ENCODE data around the gene LRP1B. TPM values are rescaled to one million over a fixed set of nuclear protein-coding genes. Genes with fewer than 3 reads are reported as not detected.

LRP1B gene
- total and polyA plus RNA-seq, 2 donors (not counting 1 experiment from before 2014, with no cell fraction given), result not detected

DNA sequence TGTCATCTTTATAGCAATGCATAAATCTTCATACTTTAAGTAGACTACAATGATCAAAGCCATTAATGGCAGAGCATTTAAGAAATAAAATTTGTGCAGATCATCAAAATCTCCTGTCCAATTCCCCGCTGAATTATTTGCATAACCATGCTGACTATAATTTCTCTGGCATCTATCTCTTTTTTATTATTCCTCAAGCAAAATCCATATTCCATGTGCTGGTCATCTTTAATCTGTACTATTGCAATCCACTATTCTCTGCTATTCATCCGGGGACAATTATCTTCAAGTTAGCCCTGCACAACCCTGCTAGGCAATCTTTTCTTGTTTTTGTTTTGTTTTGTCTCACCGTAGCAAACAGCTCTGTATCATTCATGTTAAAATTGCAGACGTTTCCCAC is 1881.0 kb downstream of the LRP1B start:
- H3K9me3 ChIP-seq (ENCODE audit: control extremely low read depth in 1 of 3, control insufficient read depth in 2 of 3, insufficient read depth in 1 of 3, low read length in 2 of 3), result no peaks in the 10 kb centered on the region
- no peak overlapping the region for H3K4me2 ChIP-seq (replicated peaks; ENCODE audit: low read depth, low read length, poor library complexity, severe bottlenecking)
- no peak overlapping the region for H3K4me3 Mint-ChIP-seq
- H3K27ac Mint-ChIP-seq, result no peak overlapping the region
- TF ChIP-seq EZH2 (IDR thresholded peaks at IDR 0.05; ENCODE audit: borderline replicate concordance, insufficient read depth, low read depth, low read length, poor library complexity, severe bottlenecking), result no peak
- TF ChIP-seq, protein P1, sequence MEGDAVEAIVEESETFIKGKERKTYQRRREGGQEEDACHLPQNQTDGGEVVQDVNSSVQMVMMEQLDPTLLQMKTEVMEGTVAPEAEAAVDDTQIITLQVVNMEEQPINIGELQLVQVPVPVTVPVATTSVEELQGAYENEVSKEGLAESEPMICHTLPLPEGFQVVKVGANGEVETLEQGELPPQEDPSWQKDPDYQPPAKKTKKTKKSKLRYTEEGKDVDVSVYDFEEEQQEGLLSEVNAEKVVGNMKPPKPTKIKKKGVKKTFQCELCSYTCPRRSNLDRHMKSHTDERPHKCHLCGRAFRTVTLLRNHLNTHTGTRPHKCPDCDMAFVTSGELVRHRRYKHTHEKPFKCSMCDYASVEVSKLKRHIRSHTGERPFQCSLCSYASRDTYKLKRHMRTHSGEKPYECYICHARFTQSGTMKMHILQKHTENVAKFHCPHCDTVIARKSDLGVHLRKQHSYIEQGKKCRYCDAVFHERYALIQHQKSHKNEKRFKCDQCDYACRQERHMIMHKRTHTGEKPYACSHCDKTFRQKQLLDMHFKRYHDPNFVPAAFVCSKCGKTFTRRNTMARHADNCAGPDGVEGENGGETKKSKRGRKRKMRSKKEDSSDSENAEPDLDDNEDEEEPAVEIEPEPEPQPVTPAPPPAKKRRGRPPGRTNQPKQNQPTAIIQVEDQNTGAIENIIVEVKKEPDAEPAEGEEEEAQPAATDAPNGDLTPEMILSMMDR (IDR thresholded peaks at IDR 0.05), result no peak
- no peaks in the 10 kb centered on the region for H4K20me1 ChIP-seq (ENCODE audit: control insufficient read depth, insufficient read depth, low read length, poor library complexity, severe bottlenecking)
- H3K27me3 ChIP-seq (replicated peaks in 1 of 4; ENCODE audit: control extremely low read depth in 1 of 4, control insufficient read depth in 3 of 4, insufficient read depth in 4 of 4, low read length in 3 of 4), result no peaks in the 10 kb centered on the region
- no peak overlapping the region for H3K9ac ChIP-seq (ENCODE audit: low read length)
- ChIA-PET POLR2A (no interaction called here), CTCF (no interaction called here)
- H3K4me1 ChIP-seq (ENCODE audit: control insufficient read depth in 2 of 2, insufficient read depth in 2 of 2, low read length in 2 of 2), result no peaks in the 10 kb centered on the region
- no peak for DNase-seq
- no peaks in the 10 kb centered on the region for H3K36me3 ChIP-seq (replicated peaks in 1 of 2; ENCODE audit: control extremely low read depth in 1 of 2, control insufficient read depth in 1 of 2, extremely low read depth in 1 of 2, insufficient read depth in 2 of 2, low read length in 1 of 2)
- no peak overlapping the region for H3K4me3 ChIP-seq (ENCODE audit: control extremely low read depth in 1 of 5, extremely low read depth in 1 of 5, insufficient read depth in 1 of 5, low read depth in 2 of 5, low read length in 4 of 5)
- intact Hi-C loops (cut with micrococcal nuclease), result no loop called here
- H3K4me1 Mint-ChIP-seq, result no peaks in the 10 kb centered on the region
- H2AFZ ChIP-seq (ENCODE audit: insufficient read depth, low read depth, low read length, poor library complexity, severe bottlenecking), result no peak overlapping the region
- WGBS (ENCODE audit: insufficient coverage), result 89% methylated on average over 2 of the region's 4 CpGs
- ATAC-seq (ENCODE audit: low read depth), result no peak
- H3K9me3 Mint-ChIP-seq (ENCODE audit: insufficient read depth), result no peaks in the 10 kb centered on the region
- H3K27ac ChIP-seq (ENCODE audit: low read length in 2 of 2), result no peak overlapping the region
- no peaks in the 10 kb centered on the region for H3K27me3 Mint-ChIP-seq
- H3K79me2 ChIP-seq (ENCODE audit: control insufficient read depth, insufficient read depth, low read length), result no peaks in the 10 kb centered on the region

DNA sequence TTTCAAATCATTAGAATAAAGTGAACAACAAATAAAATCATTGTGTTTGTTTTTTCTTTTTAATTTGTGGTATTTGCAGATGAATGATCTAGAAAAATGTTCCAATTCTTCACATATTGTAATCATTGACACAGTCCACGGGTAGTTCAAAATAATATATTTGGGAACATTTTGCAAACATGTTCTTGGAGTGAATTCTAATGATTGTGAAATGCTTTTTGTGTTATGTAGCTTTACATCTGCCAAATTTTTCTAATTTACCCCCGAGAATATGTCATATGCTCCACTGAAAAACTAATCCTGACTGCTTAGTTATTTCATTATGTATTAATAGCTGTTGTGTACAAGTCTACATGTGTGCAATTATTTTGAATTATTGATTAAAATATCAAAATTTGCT is 1882.2 kb downstream of the LRP1B start:
- Mint-ChIP-seq H3K27ac (no peak overlapping the region), H3K9me3 (ENCODE audit: insufficient read depth) (no peaks in the 10 kb centered on the region), H3K4me3 (no peak overlapping the region), H3K4me1 (no peaks in the 10 kb centered on the region), H3K27me3 (no peaks in the 10 kb centered on the region)
- intact Hi-C loops (cut with micrococcal nuclease), result no loop called here
- Histone ChIP-seq H3K27ac (ENCODE audit: low read length in 2 of 2) (no peak overlapping the region), H3K4me3 (ENCODE audit: control extremely low read depth in 1 of 5, extremely low read depth in 1 of 5, insufficient read depth in 1 of 5, low read depth in 2 of 5, low read length in 4 of 5) (no peak overlapping the region), H3K9me3 (ENCODE audit: control extremely low read depth in 1 of 3, control insufficient read depth in 2 of 3, insufficient read depth in 1 of 3, low read length in 2 of 3) (no peaks in the 10 kb centered on the region), H3K4me2 (replicated peaks; ENCODE audit: low read depth, low read length, poor library complexity, severe bottlenecking) (no peak overlapping the region), H3K9ac (ENCODE audit: low read length) (no peak overlapping the region), H3K36me3 (replicated peaks in 1 of 2; ENCODE audit: control extremely low read depth in 1 of 2, control insufficient read depth in 1 of 2, extremely low read depth in 1 of 2, insufficient read depth in 2 of 2, low read length in 1 of 2) (no peaks in the 10 kb centered on the region), H4K20me1 (ENCODE audit: control insufficient read depth, insufficient read depth, low read length, poor library complexity, severe bottlenecking) (no peaks in the 10 kb centered on the region), H3K27me3 (replicated peaks in 1 of 4; ENCODE audit: control extremely low read depth in 1 of 4, control insufficient read depth in 3 of 4, insufficient read depth in 4 of 4, low read length in 3 of 4) (no peaks in the 10 kb centered on the region), H2AFZ (ENCODE audit: insufficient read depth, low read depth, low read length, poor library complexity, severe bottlenecking) (no peak overlapping the region), H3K79me2 (ENCODE audit: control insufficient read depth, insufficient read depth, low read length) (no peaks in the 10 kb centered on the region), H3K4me1 (ENCODE audit: control insufficient read depth in 2 of 2, insufficient read depth in 2 of 2, low read length in 2 of 2) (no peaks in the 10 kb centered on the region)
- TF ChIP-seq, protein P1 (IDR thresholded peaks at IDR 0.05), result no peak
- no peak for TF ChIP-seq EZH2 (IDR thresholded peaks at IDR 0.05; ENCODE audit: borderline replicate concordance, insufficient read depth, low read depth, low read length, poor library complexity, severe bottlenecking)
- no peak for DNase-seq
- no peak for ATAC-seq (ENCODE audit: low read depth)
- ChIA-PET CTCF (no interaction called here), POLR2A (no interaction called here)
- WGBS (ENCODE audit: insufficient coverage), result no CpG with 5 or more reads among the region's 2 CpGs
